Measurements from ENCODE around the gene LOXL1. TPM values are rescaled to one million over a fixed set of nuclear protein-coding genes. Genes with fewer than 3 reads are reported as not detected.

LOXL1 gene
- total RNA-seq, 1 experiment from 2014 or later, result 117 TPM

- no peak for TF ChIP-seq CTCF (conservative IDR thresholded peaks at IDR 0.05; ENCODE audit: low read depth, low read length)
- TF ChIP-seq EZH2 (IDR thresholded peaks at IDR 0.05; ENCODE audit: borderline replicate concordance, low read depth, low read length, poor library complexity, severe bottlenecking), result no peak
- intact Hi-C loops (cut with micrococcal nuclease; ENCODE audit: unreplicated experiment), result loop anchor here (2.0 to 5.0 kb wide), 2 partner anchors 34 to 601 kb away; no protein-coding TSS in a partner anchor
- no TSS peak for BruUV-seq (replicated peaks)
- Histone ChIP-seq H3K27me3 (replicated peaks; ENCODE audit: insufficient read depth, low read depth, low read length, poor library complexity) (no peaks in the 10 kb centered on the region), H3K36me3 (ENCODE audit: insufficient read depth, low read length, poor library complexity, severe bottlenecking) (no peaks in the 10 kb centered on the region), H3K4me3 (ENCODE audit: low read depth, low read length, poor library complexity, severe bottlenecking) (no peak overlapping the region), H3K9me3 (ENCODE audit: low read depth, low read length, poor library complexity, severe bottlenecking) (no peaks in the 10 kb centered on the region), H3K4me1 (ENCODE audit: insufficient read depth, low read length, poor library complexity, severe bottlenecking) (peaks cover 12% of the 10 kb centered on the region), H3K27ac (ENCODE audit: low read depth, low read length, poor library complexity, severe bottlenecking) (no peak overlapping the region)
- DNase-seq (ENCODE audit: low spot score), result no peak
- ChIA-PET CTCF (no interaction called here), POLR2A (ENCODE audit: low non-redundant PET) (no interaction called here)
Measured at GRCh38 chr15:73908822-73909122, 17.5 kb upstream of the LOXL1 start.

GRCh38 chr15:73909651-73910050, 16.6 kb upstream of the LOXL1 start:
- intact Hi-C loops (cut with micrococcal nuclease; ENCODE audit: unreplicated experiment), result loop anchor here (2.0 to 5.0 kb wide), 2 partner anchors 35 to 602 kb away; no protein-coding TSS in a partner anchor
- no peak for DNase-seq (ENCODE audit: low spot score)
- Histone ChIP-seq H3K27ac (ENCODE audit: low read depth, low read length, poor library complexity, severe bottlenecking) (no peak overlapping the region), H3K27me3 (replicated peaks; ENCODE audit: insufficient read depth, low read depth, low read length, poor library complexity) (no peaks in the 10 kb centered on the region), H3K4me1 (ENCODE audit: insufficient read depth, low read length, poor library complexity, severe bottlenecking) (peaks cover 14% of the 10 kb centered on the region), H3K4me3 (ENCODE audit: low read depth, low read length, poor library complexity, severe bottlenecking) (no peak overlapping the region), H3K36me3 (ENCODE audit: insufficient read depth, low read length, poor library complexity, severe bottlenecking) (no peaks in the 10 kb centered on the region), H3K9me3 (ENCODE audit: low read depth, low read length, poor library complexity, severe bottlenecking) (no peaks in the 10 kb centered on the region)
- BruUV-seq (replicated peaks), result no TSS peak
- POLR2A ChIA-PET (ENCODE audit: low non-redundant PET), result no interaction called here
- CTCF ChIA-PET, result interaction anchor here (0.7 kb wide), 1 partner anchor 13 kb away, joined by 4 read pairs; no protein-coding TSS in a partner anchor
- no peak for TF ChIP-seq EZH2 (IDR thresholded peaks at IDR 0.05; ENCODE audit: borderline replicate concordance, low read depth, low read length, poor library complexity, severe bottlenecking)
- no peak for TF ChIP-seq CTCF (conservative IDR thresholded peaks at IDR 0.05; ENCODE audit: low read depth, low read length)

GRCh38 chr15:73910522-73911303, 15.5 kb upstream of the LOXL1 start:
- intact Hi-C loops (cut with micrococcal nuclease; ENCODE audit: unreplicated experiment), result no loop called here
- Histone ChIP-seq H3K4me3 (ENCODE audit: low read depth, low read length, poor library complexity, severe bottlenecking) (no peak overlapping the region), H3K27me3 (replicated peaks; ENCODE audit: insufficient read depth, low read depth, low read length, poor library complexity) (no peaks in the 10 kb centered on the region), H3K4me1 (ENCODE audit: insufficient read depth, low read length, poor library complexity, severe bottlenecking) (peaks cover 24% of the 10 kb centered on the region), H3K27ac (ENCODE audit: low read depth, low read length, poor library complexity, severe bottlenecking) (no peak overlapping the region), H3K9me3 (ENCODE audit: low read depth, low read length, poor library complexity, severe bottlenecking) (no peaks in the 10 kb centered on the region), H3K36me3 (ENCODE audit: insufficient read depth, low read length, poor library complexity, severe bottlenecking) (no peaks in the 10 kb centered on the region)
- ChIA-PET CTCF (interaction anchor here (1.0 kb wide), 1 partner anchor 13 kb away, joined by 3 read pairs; no protein-coding TSS in a partner anchor), POLR2A (ENCODE audit: low non-redundant PET) (no interaction called here)
- DNase-seq (ENCODE audit: low spot score), result no peak
- no peak for TF ChIP-seq EZH2 (IDR thresholded peaks at IDR 0.05; ENCODE audit: borderline replicate concordance, low read depth, low read length, poor library complexity, severe bottlenecking)
- no peak for TF ChIP-seq CTCF (conservative IDR thresholded peaks at IDR 0.05; ENCODE audit: low read depth, low read length)
- BruUV-seq (replicated peaks), result no TSS peak

Data from A673 (cell line).